Measurements from ENCODE around the gene XXYLT1. TPM values are rescaled to one million over a fixed set of nuclear protein-coding genes. Genes with fewer than 3 reads are reported as not detected.

The XXYLT1 gene
- total RNA-seq, 1 donor from 2014 or later = 22.3 TPM

DNA sequence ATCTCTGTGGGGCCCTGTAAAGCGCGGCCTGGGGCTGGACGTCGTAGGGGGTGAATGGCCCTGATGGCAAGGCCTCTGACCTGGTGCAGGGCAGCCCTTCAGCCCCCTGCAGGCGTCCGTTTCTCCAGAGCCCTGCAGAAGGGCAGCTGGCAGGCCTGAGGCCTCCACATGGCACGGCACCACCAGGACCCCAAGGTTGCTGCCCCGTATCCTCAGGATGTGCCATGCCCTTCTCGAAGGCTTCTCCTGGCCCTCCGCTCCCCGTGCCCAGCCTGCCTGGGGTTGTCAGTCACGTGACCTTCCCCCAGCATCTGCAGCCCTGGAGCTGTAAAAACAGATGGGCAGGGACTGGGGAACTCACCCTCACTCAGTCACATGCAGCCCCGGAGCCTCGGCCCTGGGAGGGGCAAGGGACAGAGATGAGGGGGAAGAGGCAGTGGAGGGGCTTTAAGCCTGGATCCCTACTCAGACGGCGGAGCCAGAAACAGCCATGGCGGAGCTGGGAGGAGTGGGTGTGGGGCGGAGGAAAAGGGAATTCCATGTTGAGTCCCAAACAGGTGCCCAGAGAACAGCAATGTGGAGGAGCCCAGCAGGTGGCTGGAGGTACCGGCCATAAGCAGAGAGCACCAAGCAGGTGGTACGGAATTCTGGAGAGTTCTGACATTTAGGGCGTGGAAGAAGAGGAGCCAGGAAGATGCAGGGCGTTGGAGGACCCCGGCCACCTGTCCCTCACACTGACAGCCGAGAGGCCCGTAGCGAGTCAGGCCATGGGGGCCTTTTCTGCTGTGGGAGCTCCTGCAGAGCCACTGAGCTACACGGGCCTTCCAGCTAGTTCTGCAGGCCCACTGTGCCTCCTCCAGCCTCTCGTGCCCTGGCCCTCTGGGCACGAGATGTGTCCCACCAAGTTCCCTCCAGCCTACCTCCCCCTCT is 193.1 kb downstream of the XXYLT1 start:
- H3K4me1 Mint-ChIP-seq (ENCODE audit: low read depth, unreplicated experiment) = peaks cover 36% of the 10 kb centered on the region
- H3K9me3 Mint-ChIP-seq (ENCODE audit: unreplicated experiment) = peaks cover 14% of the 10 kb centered on the region
- H3K27ac Mint-ChIP-seq (ENCODE audit: unreplicated experiment) = peak overlapping the region; percentile 88
- peak; percentile 50 for DNase-seq
- H3K27me3 Mint-ChIP-seq (ENCODE audit: unreplicated experiment) = peaks cover 26% of the 10 kb centered on the region
- H3K36me3 Mint-ChIP-seq (ENCODE audit: unreplicated experiment) = no peaks in the 10 kb centered on the region
- no peak overlapping the region for H3K4me3 Mint-ChIP-seq (ENCODE audit: unreplicated experiment)
- no peak for TF ChIP-seq CTCF (IDR thresholded peaks at IDR 0.05; ENCODE audit: partially characterized antibody, unreplicated experiment)

DNA sequence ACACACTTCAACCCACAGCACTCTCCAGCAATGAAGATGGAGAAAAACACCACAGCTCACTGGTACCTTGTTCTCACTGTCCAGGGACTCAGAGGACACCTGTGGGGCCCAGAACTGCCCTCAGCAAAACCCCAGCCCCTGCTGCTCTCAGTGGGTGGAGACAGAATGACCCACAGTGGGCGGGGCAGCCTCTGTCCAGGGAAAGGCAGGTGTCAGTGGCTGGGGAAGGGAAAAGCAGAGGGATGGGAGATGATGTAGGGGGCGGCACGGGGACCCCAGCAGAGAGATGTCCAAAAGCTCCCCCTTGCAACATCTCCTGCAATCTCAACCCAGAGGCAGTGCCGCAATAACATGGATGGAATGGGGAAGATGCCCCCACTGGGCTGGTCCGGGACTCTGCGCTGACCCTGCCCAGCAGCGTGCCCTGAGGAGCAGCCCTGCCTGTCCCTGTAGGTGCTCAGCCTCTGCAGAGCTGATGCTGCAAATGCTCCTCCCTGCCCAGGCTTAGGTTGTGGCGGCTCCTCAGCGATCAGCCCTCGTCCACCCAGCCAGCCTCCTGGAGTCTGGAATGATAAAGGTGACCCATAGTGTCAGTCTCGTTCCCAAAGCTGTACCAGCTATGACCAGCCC is 193.9 kb downstream of the XXYLT1 start:
- Mint-ChIP-seq H3K4me3 (ENCODE audit: unreplicated experiment) (peak overlapping the region; percentile 46), H3K4me1 (ENCODE audit: low read depth, unreplicated experiment) (peaks cover 34% of the 10 kb centered on the region), H3K27ac (ENCODE audit: unreplicated experiment) (peak overlapping the region; percentile 83), H3K36me3 (ENCODE audit: unreplicated experiment) (no peaks in the 10 kb centered on the region), H3K27me3 (ENCODE audit: unreplicated experiment) (peaks cover 24% of the 10 kb centered on the region), H3K9me3 (ENCODE audit: unreplicated experiment) (peaks cover 14% of the 10 kb centered on the region)
- TF ChIP-seq CTCF (IDR thresholded peaks at IDR 0.05; ENCODE audit: partially characterized antibody, unreplicated experiment) = no peak
- no peak for DNase-seq

DNA sequence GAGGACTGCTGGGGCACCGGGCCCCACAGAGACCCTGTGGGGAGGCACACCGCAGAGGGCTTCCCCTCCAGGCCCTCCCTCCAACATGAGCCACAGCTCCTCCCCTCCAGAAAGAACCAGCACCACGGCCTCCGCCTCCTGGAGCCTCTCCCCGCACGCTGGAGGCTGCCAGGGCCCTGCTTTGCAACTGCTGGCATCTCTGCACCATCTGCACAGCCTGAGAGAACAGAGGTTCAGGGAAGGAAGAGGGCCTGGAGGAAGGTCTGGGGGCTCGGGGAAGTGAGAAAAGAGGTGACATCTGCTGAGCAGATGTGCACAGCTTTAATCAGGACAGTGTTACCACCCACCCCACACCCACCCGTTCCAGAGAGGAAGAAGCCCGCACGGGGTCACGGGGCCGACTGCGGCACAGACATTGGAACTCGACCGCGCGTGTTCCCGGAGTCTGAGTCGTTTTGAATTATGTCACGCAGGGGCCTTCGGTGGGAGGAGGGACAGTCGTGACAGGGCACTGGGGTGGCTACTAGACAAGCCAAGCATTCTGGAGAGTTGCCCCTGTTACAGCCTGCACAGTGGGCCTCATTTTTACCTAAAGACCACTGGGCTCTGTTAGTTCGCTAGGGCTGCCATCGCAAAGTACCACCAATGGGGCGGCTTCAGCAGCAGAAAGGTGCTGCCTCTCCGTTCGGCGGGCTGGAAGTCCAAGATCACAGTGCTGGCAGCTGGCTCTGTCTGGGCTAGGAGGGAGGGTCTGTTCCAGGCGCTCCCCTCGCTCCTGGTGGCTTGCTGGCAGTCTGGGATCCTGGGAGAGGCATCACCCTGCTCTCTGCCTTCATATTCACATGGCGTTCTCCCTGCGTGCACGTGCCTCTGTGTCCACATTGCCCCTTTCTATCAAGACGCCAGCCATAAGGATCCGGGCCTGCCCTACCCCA is 194.8 kb downstream of the XXYLT1 start:
- H3K9me3 Mint-ChIP-seq (ENCODE audit: unreplicated experiment) = peaks cover 14% of the 10 kb centered on the region
- peak overlapping the region; percentile 83 for H3K27ac Mint-ChIP-seq (ENCODE audit: unreplicated experiment)
- H3K4me3 Mint-ChIP-seq (ENCODE audit: unreplicated experiment) = peak overlapping the region; percentile 46
- no peak for TF ChIP-seq CTCF (IDR thresholded peaks at IDR 0.05; ENCODE audit: partially characterized antibody, unreplicated experiment)
- DNase-seq = peak; percentile 61
- no peaks in the 10 kb centered on the region for H3K36me3 Mint-ChIP-seq (ENCODE audit: unreplicated experiment)
- H3K4me1 Mint-ChIP-seq (ENCODE audit: low read depth, unreplicated experiment) = peaks cover 30% of the 10 kb centered on the region
- H3K27me3 Mint-ChIP-seq (ENCODE audit: unreplicated experiment) = peaks cover 22% of the 10 kb centered on the region

DNA sequence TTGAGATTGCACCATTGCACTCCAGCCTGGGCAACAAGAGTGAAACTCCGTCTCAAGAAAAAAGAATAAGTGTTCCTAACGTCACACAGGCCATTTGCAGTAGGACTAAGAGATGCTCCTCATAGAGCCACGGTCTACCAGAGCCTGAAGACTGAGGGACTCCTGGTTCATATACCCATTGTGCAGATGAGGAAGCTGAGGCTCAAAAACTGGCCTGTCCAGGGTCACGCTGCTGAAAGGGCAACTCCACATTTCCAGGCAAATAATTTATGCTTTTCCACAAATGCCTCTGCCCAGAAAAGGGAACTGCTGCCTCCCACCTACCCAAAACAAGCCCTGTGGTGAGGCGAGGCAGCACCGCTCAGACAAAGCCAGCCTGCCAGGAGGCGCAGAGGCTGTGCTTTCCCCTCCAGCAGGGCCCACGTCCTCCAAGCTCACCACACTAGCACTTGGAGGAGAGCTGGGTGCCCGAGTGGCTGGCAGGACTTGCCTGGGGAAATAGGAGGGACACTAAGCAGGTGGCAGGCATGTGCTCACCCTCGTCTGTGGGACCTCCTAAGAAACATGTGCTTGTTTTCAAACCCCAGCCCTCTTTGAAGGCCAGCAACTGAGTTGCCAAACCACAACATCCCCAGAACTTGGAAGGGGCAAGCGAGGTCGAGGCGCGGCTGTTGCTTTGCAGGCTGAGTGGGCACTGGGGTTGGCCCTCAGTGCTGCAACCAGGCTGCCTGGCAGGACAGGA is 195.6 kb downstream of the XXYLT1 start:
- no peak for DNase-seq
- TF ChIP-seq CTCF (IDR thresholded peaks at IDR 0.05; ENCODE audit: partially characterized antibody, unreplicated experiment) = no peak
- Mint-ChIP-seq H3K9me3 (ENCODE audit: unreplicated experiment) (peaks cover 14% of the 10 kb centered on the region), H3K27me3 (ENCODE audit: unreplicated experiment) (peaks cover 22% of the 10 kb centered on the region), H3K4me1 (ENCODE audit: low read depth, unreplicated experiment) (peaks cover 26% of the 10 kb centered on the region), H3K4me3 (ENCODE audit: unreplicated experiment) (no peak overlapping the region), H3K27ac (ENCODE audit: unreplicated experiment) (no peak overlapping the region), H3K36me3 (ENCODE audit: unreplicated experiment) (no peaks in the 10 kb centered on the region)

All from glutamatergic neuron (in vitro differentiated cells).